Measurements from ENCODE around the gene PDIK1L.
A peak's percentile ranks its signal among the peaks of the same experiment; 100 is the strongest.

Gene PDIK1L

GRCh38 chr1:26114165-26114927 lies 2.7 kb downstream of the PDIK1L start:
- H2BK5ac ChIP-seq (ENCODE audit: low read depth, low read length, poor library complexity, severe bottlenecking): no peak overlapping the region
- H4K8ac ChIP-seq (ENCODE audit: low read length): no peak overlapping the region
- H2AK5ac ChIP-seq (ENCODE audit: low read length, severe bottlenecking): no peak overlapping the region
- H3K9ac ChIP-seq (ENCODE audit: low read length): no peak overlapping the region
- H3K36me3 ChIP-seq (ENCODE audit: control insufficient read depth in 1 of 2, insufficient read depth in 2 of 2, low read depth in 1 of 2, low read length in 2 of 2): peaks cover 6 to 33% of the 10 kb centered on the region in 2 experiments
- H3K4me3 ChIP-seq (ENCODE audit: insufficient read depth in 1 of 2, low read depth in 1 of 2, low read length in 2 of 2): no peak overlapping the region
- H2AFZ ChIP-seq (ENCODE audit: low read depth, low read length): no peak overlapping the region
- no peak for DNase-seq
- H3K14ac ChIP-seq (ENCODE audit: low read length in 2 of 2): no peak overlapping the region
- no peak overlapping the region for H2BK120ac ChIP-seq (ENCODE audit: low read depth, low read length)
- no peak overlapping the region for H3K18ac ChIP-seq (ENCODE audit: low read depth in 1 of 2, low read length in 2 of 2)
- no peak overlapping the region for H4K91ac ChIP-seq (ENCODE audit: low read length)
- peaks cover 18% of the 10 kb centered on the region for H3K79me1 ChIP-seq (replicated peaks; ENCODE audit: low read length, poor library complexity, severe bottlenecking)
- 95% methylated on average over 12 of the region's 12 CpGs for WGBS
- H3K27me3 ChIP-seq (ENCODE audit: control insufficient read depth in 1 of 2, insufficient read depth in 1 of 2, low read length in 2 of 2): no peaks in the 10 kb centered on the region
- no peak overlapping the region for H3K4me2 ChIP-seq (ENCODE audit: low read length, poor library complexity, severe bottlenecking)
- H3K27ac ChIP-seq (ENCODE audit: low read length, poor library complexity, severe bottlenecking): no peak overlapping the region
- no peak overlapping the region for H2BK15ac ChIP-seq (ENCODE audit: low read depth, poor library complexity, severe bottlenecking)
- H3K23ac ChIP-seq (ENCODE audit: low read length in 2 of 2): no peak overlapping the region
- H3K4ac ChIP-seq (ENCODE audit: low read depth in 1 of 2, low read length in 2 of 2): no peak overlapping the region
- no peak overlapping the region for H2BK12ac ChIP-seq (ENCODE audit: low read length in 2 of 2)
- H3K4me1 ChIP-seq (ENCODE audit: control insufficient read depth, insufficient read depth, low read depth, low read length): peaks cover 4% of the 10 kb centered on the region
- H3K9me3 ChIP-seq (ENCODE audit: control insufficient read depth, low read length): no peaks in the 10 kb centered on the region

- Histone ChIP-seq H3K27ac (ENCODE audit: low read length, poor library complexity, severe bottlenecking) (no peak overlapping the region), H2BK120ac (ENCODE audit: low read depth, low read length) (no peak overlapping the region), H3K4me1 (ENCODE audit: control insufficient read depth, insufficient read depth, low read depth, low read length) (no peaks in the 10 kb centered on the region), H3K9ac (ENCODE audit: low read length) (no peak overlapping the region), H2BK12ac (ENCODE audit: low read length in 2 of 2) (no peak overlapping the region), H2AFZ (ENCODE audit: low read depth, low read length) (no peak overlapping the region), H3K36me3 (ENCODE audit: control insufficient read depth in 1 of 2, insufficient read depth in 2 of 2, low read depth in 1 of 2, low read length in 2 of 2) (peaks cover 6 to 30% of the 10 kb centered on the region in 2 experiments), H3K23ac (ENCODE audit: low read length in 2 of 2) (no peak overlapping the region), H3K4me3 (ENCODE audit: insufficient read depth in 1 of 2, low read depth in 1 of 2, low read length in 2 of 2) (no peak overlapping the region), H3K27me3 (ENCODE audit: control insufficient read depth in 1 of 2, insufficient read depth in 1 of 2, low read length in 2 of 2) (no peaks in the 10 kb centered on the region), H3K4me2 (ENCODE audit: low read length, poor library complexity, severe bottlenecking) (no peak overlapping the region), H3K18ac (ENCODE audit: low read depth in 1 of 2, low read length in 2 of 2) (no peak overlapping the region), H2BK5ac (ENCODE audit: low read depth, low read length, poor library complexity, severe bottlenecking) (no peak overlapping the region), H2BK15ac (ENCODE audit: low read depth, poor library complexity, severe bottlenecking) (no peak overlapping the region), H3K4ac (ENCODE audit: low read depth in 1 of 2, low read length in 2 of 2) (no peak overlapping the region), H3K9me3 (ENCODE audit: control insufficient read depth, low read length) (no peaks in the 10 kb centered on the region), H4K91ac (ENCODE audit: low read length) (no peak overlapping the region), H4K8ac (ENCODE audit: low read length) (no peak overlapping the region), H3K14ac (ENCODE audit: low read length in 2 of 2) (no peak overlapping the region), H2AK5ac (ENCODE audit: low read length, severe bottlenecking) (no peak overlapping the region), H3K79me1 (replicated peaks; ENCODE audit: low read length, poor library complexity, severe bottlenecking) (peaks cover 8% of the 10 kb centered on the region)
- DNase-seq: no peak
- 78% methylated on average over 8 of the region's 9 CpGs for WGBS
Observed at GRCh38 chr1:26119892-26120608, 8.4 kb downstream of the PDIK1L start.

- Histone ChIP-seq H3K27ac (ENCODE audit: low read length, poor library complexity, severe bottlenecking) (no peak overlapping the region), H4K91ac (ENCODE audit: low read length) (no peak overlapping the region), H4K8ac (ENCODE audit: low read length) (no peak overlapping the region), H3K4me2 (ENCODE audit: low read length, poor library complexity, severe bottlenecking) (no peak overlapping the region), H3K18ac (ENCODE audit: low read depth in 1 of 2, low read length in 2 of 2) (no peak overlapping the region), H3K27me3 (ENCODE audit: control insufficient read depth in 1 of 2, insufficient read depth in 1 of 2, low read length in 2 of 2) (no peaks in the 10 kb centered on the region), H3K4me3 (ENCODE audit: insufficient read depth in 1 of 2, low read depth in 1 of 2, low read length in 2 of 2) (no peak overlapping the region), H2AK5ac (ENCODE audit: low read length, severe bottlenecking) (no peak overlapping the region), H3K23ac (ENCODE audit: low read length in 2 of 2) (no peak overlapping the region), H3K4ac (ENCODE audit: low read depth in 1 of 2, low read length in 2 of 2) (no peak overlapping the region), H3K79me1 (replicated peaks; ENCODE audit: low read length, poor library complexity, severe bottlenecking) (peaks cover 5% of the 10 kb centered on the region), H2BK5ac (ENCODE audit: low read depth, low read length, poor library complexity, severe bottlenecking) (no peak overlapping the region), H3K4me1 (ENCODE audit: control insufficient read depth, insufficient read depth, low read depth, low read length) (no peaks in the 10 kb centered on the region), H3K9ac (ENCODE audit: low read length) (peak overlapping the region; percentile 2), H3K9me3 (ENCODE audit: control insufficient read depth, low read length) (no peaks in the 10 kb centered on the region), H2BK15ac (ENCODE audit: low read depth, poor library complexity, severe bottlenecking) (no peak overlapping the region), H3K36me3 (ENCODE audit: control insufficient read depth in 1 of 2, insufficient read depth in 2 of 2, low read depth in 1 of 2, low read length in 2 of 2) (peaks cover 4 to 26% of the 10 kb centered on the region in 2 experiments), H3K14ac (ENCODE audit: low read length in 2 of 2) (no peak overlapping the region), H2BK12ac (ENCODE audit: low read length in 2 of 2) (no peak overlapping the region), H2AFZ (ENCODE audit: low read depth, low read length) (no peak overlapping the region), H2BK120ac (ENCODE audit: low read depth, low read length) (no peak overlapping the region)
- DNase-seq: peak; percentile 62
- 65% methylated on average over 4 of the region's 8 CpGs for WGBS
Observed at GRCh38 chr1:26121854-26122773, 10.5 kb downstream of the PDIK1L start.

All from mesenchymal stem cell (in vitro differentiated cells and primary cell).